Upper lobe of left lung (tissue), 6 donors: ENCODE data around the gene SULF2. TPM values are rescaled to one million over a fixed set of nuclear protein-coding genes. Genes with fewer than 3 reads are reported as not detected.

Source experiments
- ATAC-seq, 2 donors: fragments of 200-7000 bp; cut with Tn5 transposase; one replicate each; pipeline ENCODE4 v1.9.1; 2022; ENCODE audit warnings: mild to moderate bottlenecking in 2 of 2, moderate library complexity in 2 of 2; ENCODE audit not compliant: low FRiP score in 2 of 2
- DNase-seq, 2 donors: peaks; one replicate each; pipeline ENCODE4 v3.0.0-alpha.2; 2019 to 2020
- H3K27ac ChIP-seq, 4 donors: fragments of 200-600 bp; sonication (generic); one replicate each; pipeline ENCODE4 v1.5.1; 2016 to 2019
- H3K27me3 ChIP-seq, 4 donors: fragments of 200-600 bp; sonication (generic); one replicate each; pipeline ENCODE4 v1.5.1; 2017 to 2019
- H3K36me3 ChIP-seq, 4 donors: fragments of 200-600 bp; sonication (generic); one replicate each; pipeline ENCODE4 v1.5.1; 2016 to 2019
- H3K4me1 ChIP-seq, 4 donors: fragments of 200-600 bp; sonication (generic); one replicate each; pipeline ENCODE4 v1.5.1; 2018 to 2019
- H3K4me3 ChIP-seq, 4 donors: fragments of 200-600 bp; sonication (generic); one replicate each; pipeline ENCODE4 v1.5.1; 2017 to 2019; ENCODE audit warnings: mild to moderate bottlenecking in 2 of 4, moderate library complexity in 1 of 4
- H3K9me3 ChIP-seq, 4 donors: fragments of 200-600 bp; sonication (generic); one replicate each; pipeline ENCODE4 v1.5.1; 2018 to 2019
- EP300 ChIP-seq, 4 donors: sonication (generic); formaldehyde crosslinking; IDR thresholded peaks; one replicate each; pipeline ENCODE4 v1.5.1; 2017; ENCODE audit warnings: antibody characterized with exemption in 4 of 4, control low read depth in 2 of 4
- POLR2A ChIP-seq, 4 donors: fragments of 450-650 bp; IDR thresholded peaks; one replicate each; pipeline ENCODE4 v1.5.1; 2016 to 2017; ENCODE audit warnings: antibody characterized with exemption in 4 of 4, mild to moderate bottlenecking in 2 of 4
- POLR2AphosphoS5 ChIP-seq, 2 donors: sonication (generic); formaldehyde crosslinking; IDR thresholded peaks; one replicate each; pipeline ENCODE4 v1.5.1; 2017; ENCODE audit warnings: antibody characterized with exemption in 2 of 2
- WGBS, 2 donors: methylation state at CpG; one replicate each; pipeline ENCODE4 v1.1.5; 2017 to 2018; 5-methylcytosine and 5-hydroxymethylcytosine counted together
- total RNA-seq, 6 donors: library from RNA; depleted of rRNA in 4 of 6; stranded (reverse); fragments of >200 nt in 4 of 6; gene quantifications; one replicate each; pipeline versions ENCODE4 v1.1.0 to v1.2.1, GENCODE V29; 2016 to 2021
- TF ChIP-seq, protein P1 (sequence below), 6 experiments: fragments of 450-650 bp in 4 of 6; fragments of 200-600 bp in 2 of 6; sonication (generic) in 2 of 6; IDR thresholded peaks; one replicate each; pipeline ENCODE4 v1.5.1; 2016 to 2019; ENCODE audit warnings: antibody characterized with exemption in 6 of 6
- donor health status: DM: no; HTN: no; CAD: no; lungs with moderate emphysema.
- donor health status: DM: no; HTN: yes; CAD: no; lungs with severe emphysema.

The SULF2 gene
- total RNA-seq, 6 donors from 2014 or later = 15.0 to 63.8 (median 21.7) TPM

DNA sequence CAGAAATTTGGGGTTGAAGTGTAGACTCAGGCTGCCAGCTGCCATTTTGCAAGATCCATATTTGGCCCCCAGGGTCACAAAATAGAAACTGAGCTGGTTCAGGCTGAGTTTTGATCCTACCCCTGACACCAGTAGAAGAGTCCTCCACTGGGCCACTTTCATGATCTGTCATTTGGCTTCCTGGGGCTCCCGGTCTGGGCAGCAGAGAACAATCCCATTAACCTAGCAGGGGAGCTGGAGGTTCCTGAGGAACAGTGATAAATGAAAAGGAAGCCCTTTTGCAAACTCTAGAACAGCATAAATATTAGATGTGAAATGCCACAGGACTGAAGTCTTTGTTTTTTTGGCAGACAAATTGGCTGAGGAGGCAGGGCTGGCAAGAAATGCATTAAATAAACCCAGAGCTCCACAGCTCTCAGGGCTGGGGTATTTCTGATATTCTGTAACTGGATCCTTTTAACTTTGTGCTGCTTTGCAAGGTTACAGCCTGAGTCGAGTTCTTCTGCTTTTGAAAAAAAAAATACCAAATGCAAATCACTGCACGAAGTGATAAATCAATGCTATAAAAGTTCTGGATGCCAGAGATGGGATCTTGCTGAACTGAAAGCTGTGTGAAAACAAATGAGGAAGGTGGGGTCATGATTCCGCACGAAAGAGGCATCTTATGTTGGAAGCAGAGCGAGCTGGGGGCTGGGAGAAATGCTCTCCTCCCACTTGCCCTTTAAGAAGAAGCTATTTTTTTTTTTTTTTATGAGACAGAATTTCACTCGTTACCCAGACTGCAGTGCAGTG, 64.4 kb downstream of the SULF2 start:
- Histone ChIP-seq H3K27ac (no peak overlapping the region), H3K4me1 (peaks cover 0 to 10% (median 3%) of the 10 kb centered on the region in 4 donors), H3K9me3 (no peaks in the 10 kb centered on the region), H3K4me3 (no peak overlapping the region), H3K27me3 (no peaks in the 10 kb centered on the region), H3K36me3 (no peaks in the 10 kb centered on the region)
- DNase-seq (no peak), ATAC-seq (no peak)
- TF ChIP-seq EP300 (IDR thresholded peaks at IDR 0.05) (no peak), POLR2AphosphoS5 (IDR thresholded peaks at IDR 0.05) (no peak), POLR2A (IDR thresholded peaks at IDR 0.05) (no peak)
- TF ChIP-seq, protein P1, sequence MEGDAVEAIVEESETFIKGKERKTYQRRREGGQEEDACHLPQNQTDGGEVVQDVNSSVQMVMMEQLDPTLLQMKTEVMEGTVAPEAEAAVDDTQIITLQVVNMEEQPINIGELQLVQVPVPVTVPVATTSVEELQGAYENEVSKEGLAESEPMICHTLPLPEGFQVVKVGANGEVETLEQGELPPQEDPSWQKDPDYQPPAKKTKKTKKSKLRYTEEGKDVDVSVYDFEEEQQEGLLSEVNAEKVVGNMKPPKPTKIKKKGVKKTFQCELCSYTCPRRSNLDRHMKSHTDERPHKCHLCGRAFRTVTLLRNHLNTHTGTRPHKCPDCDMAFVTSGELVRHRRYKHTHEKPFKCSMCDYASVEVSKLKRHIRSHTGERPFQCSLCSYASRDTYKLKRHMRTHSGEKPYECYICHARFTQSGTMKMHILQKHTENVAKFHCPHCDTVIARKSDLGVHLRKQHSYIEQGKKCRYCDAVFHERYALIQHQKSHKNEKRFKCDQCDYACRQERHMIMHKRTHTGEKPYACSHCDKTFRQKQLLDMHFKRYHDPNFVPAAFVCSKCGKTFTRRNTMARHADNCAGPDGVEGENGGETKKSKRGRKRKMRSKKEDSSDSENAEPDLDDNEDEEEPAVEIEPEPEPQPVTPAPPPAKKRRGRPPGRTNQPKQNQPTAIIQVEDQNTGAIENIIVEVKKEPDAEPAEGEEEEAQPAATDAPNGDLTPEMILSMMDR (IDR thresholded peaks at IDR 0.05) = no peak
- WGBS, 2 donors = 34 to 40% methylated on average over 7 of the region's 7 CpGs

- Histone ChIP-seq H3K27ac (no peak overlapping the region), H3K4me3 (no peak overlapping the region), H3K4me1 (peaks cover 0 to 10% (median 3%) of the 10 kb centered on the region in 4 donors), H3K27me3 (no peaks in the 10 kb centered on the region), H3K9me3 (no peaks in the 10 kb centered on the region), H3K36me3 (no peaks in the 10 kb centered on the region)
- 75 to 83% methylated on average over 2 of the region's 2 CpGs for WGBS, 2 donors
- DNase-seq (no peak), ATAC-seq (no peak)
- TF ChIP-seq POLR2A (IDR thresholded peaks at IDR 0.05) (no peak), EP300 (IDR thresholded peaks at IDR 0.05) (no peak), POLR2AphosphoS5 (IDR thresholded peaks at IDR 0.05) (no peak)
- TF ChIP-seq, protein P1 (IDR thresholded peaks at IDR 0.05) = no peak
Measured at GRCh38 chr20:47719625-47720024, 65.7 kb downstream of the SULF2 start.

DNA sequence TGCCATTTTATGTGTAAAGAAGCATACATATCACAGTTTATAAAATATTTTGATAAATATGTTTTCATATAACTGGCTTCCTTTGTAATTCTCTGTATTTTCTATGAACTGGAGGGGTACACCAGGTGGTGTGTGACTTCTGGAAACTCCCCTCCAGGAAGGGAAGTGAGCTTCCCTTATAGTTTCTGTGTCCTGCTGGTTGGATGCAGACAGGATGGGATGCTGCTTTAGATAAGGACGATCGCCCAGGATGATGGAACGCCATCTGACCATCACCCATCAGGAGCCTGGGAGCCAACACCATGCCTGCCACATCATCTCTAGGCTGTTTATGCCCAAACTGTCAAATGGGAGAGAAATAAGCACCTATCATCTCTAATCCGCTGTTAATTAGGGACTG, 66.1 kb downstream of the SULF2 start:
- DNase-seq (no peak), ATAC-seq (no peak)
- TF ChIP-seq, protein P1 (IDR thresholded peaks at IDR 0.05) = no peak
- TF ChIP-seq EP300 (IDR thresholded peaks at IDR 0.05) (no peak), POLR2A (IDR thresholded peaks at IDR 0.05) (no peak), POLR2AphosphoS5 (IDR thresholded peaks at IDR 0.05) (no peak)
- WGBS, 2 donors = 68 to 69% methylated on average over 4 of the region's 4 CpGs
- Histone ChIP-seq H3K36me3 (no peaks in the 10 kb centered on the region), H3K9me3 (no peaks in the 10 kb centered on the region), H3K4me3 (no peak overlapping the region), H3K4me1 (peaks cover 0 to 10% (median 3%) of the 10 kb centered on the region in 4 donors), H3K27ac (no peak overlapping the region), H3K27me3 (no peaks in the 10 kb centered on the region)

DNA sequence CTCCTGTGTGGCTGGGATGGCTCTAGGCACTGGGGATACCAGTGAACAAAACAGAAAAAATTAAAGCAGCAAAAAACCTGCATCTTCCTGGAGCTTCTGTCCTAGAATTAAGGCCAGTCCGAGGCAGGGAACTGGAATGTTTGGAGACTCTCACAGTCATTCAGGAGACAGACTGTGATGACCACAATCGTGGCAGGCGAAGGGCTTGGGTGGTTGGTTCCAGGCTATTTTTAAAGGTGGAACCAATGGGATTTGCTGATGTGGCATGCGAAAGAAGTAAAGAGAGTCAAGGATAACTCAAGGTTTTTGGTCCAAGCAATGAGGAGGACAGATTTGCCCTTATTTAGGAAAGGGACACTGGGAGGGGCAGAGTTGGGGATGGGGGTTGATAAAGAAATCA, 66.9 kb downstream of the SULF2 start:
- Histone ChIP-seq H3K36me3 (no peaks in the 10 kb centered on the region), H3K9me3 (no peaks in the 10 kb centered on the region), H3K27ac (no peak overlapping the region), H3K4me3 (no peak overlapping the region), H3K27me3 (no peaks in the 10 kb centered on the region), H3K4me1 (peaks cover 0 to 10% (median 3%) of the 10 kb centered on the region in 4 donors)
- no peak for ATAC-seq
- DNase-seq = no peak
- 80 to 93% methylated on average over 4 of the region's 4 CpGs for WGBS, 2 donors
- no peak for TF ChIP-seq POLR2A (IDR thresholded peaks at IDR 0.05)
- TF ChIP-seq EP300 (IDR thresholded peaks at IDR 0.05) = no peak
- no peak for TF ChIP-seq POLR2AphosphoS5 (IDR thresholded peaks at IDR 0.05)
- TF ChIP-seq, protein P1 (IDR thresholded peaks at IDR 0.05) = no peak

DNA sequence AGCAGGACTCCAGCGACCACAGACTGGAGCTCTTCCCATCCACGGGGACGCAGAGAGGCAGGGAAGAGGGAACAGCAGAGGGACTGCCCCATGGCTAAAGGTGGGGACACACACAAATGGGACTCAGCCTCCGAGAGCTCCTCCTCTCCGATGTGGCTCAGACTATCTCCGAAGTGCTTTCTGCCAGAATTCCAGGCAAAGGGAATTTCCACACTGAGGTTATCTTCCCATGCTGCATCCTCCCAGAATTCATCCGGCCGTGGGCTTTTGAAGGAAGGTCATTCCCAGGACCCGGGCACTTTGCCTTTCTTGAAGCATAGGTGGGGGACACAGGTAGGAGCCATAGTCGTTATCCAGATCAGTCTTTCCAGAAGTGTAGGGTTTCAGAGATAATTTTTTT, 67.9 kb downstream of the SULF2 start:
- Histone ChIP-seq H3K27ac (no peak overlapping the region), H3K27me3 (no peaks in the 10 kb centered on the region), H3K4me1 (peaks cover 0 to 10% (median 3%) of the 10 kb centered on the region in 4 donors), H3K36me3 (no peaks in the 10 kb centered on the region), H3K9me3 (no peaks in the 10 kb centered on the region), H3K4me3 (no peak overlapping the region)
- 77 to 83% methylated on average over 10 of the region's 10 CpGs for WGBS, 2 donors
- no peak for DNase-seq
- TF ChIP-seq EP300 (IDR thresholded peaks at IDR 0.05) = no peak
- no peak for TF ChIP-seq POLR2AphosphoS5 (IDR thresholded peaks at IDR 0.05)
- TF ChIP-seq, protein P1 (IDR thresholded peaks at IDR 0.05) = no peak
- TF ChIP-seq POLR2A (IDR thresholded peaks at IDR 0.05) = no peak
- no peak for ATAC-seq
